Large intestine (tissue), 3 donors: ENCODE data around the gene NFIC. TPM values are rescaled to one million over a fixed set of nuclear protein-coding genes. Genes with fewer than 3 reads are reported as not detected.
A peak's percentile ranks its signal among the peaks of the same experiment; 100 is the strongest.

Experiments
- DNase-seq, 2 donors: peaks; one replicate each; pipeline versions ENCODE4 v3.0.0 to v3.0.0-alpha.2; 2013
- H3K27ac ChIP-seq: one replicate; pipeline ENCODE4 v1.5.1; 2013; ENCODE audit warnings: low read length
- H3K27me3 ChIP-seq: 2 replicates; pipeline ENCODE4 v1.6.1; 2013; ENCODE audit warnings: low read length; ENCODE audit not compliant: control insufficient read depth, insufficient read depth
- H3K36me3 ChIP-seq: 2 replicates; pipeline ENCODE4 v1.6.1; 2013; ENCODE audit warnings: low read length; ENCODE audit not compliant: control insufficient read depth, insufficient read depth
- H3K4me1 ChIP-seq: one replicate; pipeline ENCODE4 v1.6.1; 2013; ENCODE audit warnings: low read length; ENCODE audit not compliant: control insufficient read depth, insufficient read depth
- H3K4me3 ChIP-seq: one replicate; pipeline ENCODE4 v1.5.1; 2013; ENCODE audit warnings: low read length
- H3K9me3 ChIP-seq: one replicate; pipeline ENCODE4 v1.6.1; 2013; ENCODE audit warnings: mild to moderate bottlenecking, low read depth, low read length, moderate library complexity; ENCODE audit not compliant: control insufficient read depth
- WGBS: methylation state at CpG from one replicate; pipeline ENCODE4 v1.1.5; 2013; ENCODE audit warnings: low lambda C conversion rate; ENCODE audit not compliant: insufficient coverage; 5-methylcytosine and 5-hydroxymethylcytosine counted together
- polyA plus RNA-seq: library from polyadenylated mRNA; unstranded; fragments of 120-200 nt; gene quantifications from one replicate; pipeline ENCODE4 v1.2.1, GENCODE V29; 2013

The NFIC gene
- polyA plus RNA-seq, 1 donor: 17.0 TPM

DNA sequence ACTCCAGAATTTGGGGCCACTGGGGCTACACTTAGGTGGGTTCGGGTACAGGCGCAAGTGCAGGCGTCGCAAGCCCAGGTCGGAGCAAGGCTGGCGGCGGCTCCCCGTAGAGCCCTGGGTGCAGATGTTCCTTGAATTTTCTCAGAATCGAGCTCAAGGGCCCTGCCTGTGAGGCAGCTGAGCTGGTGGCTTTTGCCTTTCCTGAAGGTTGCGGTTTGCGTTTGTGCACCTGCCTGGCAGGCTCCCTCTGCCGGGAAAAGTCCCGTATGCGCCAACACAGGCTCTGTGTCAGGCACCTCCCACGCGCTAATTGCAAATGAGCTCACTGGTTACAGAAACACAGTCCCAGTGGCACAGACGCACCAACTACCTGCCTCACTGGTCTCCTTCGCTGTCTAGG is 128.2 kb downstream of the NFIC start:
- peaks cover 43% of the 10 kb centered on the region for H3K36me3 ChIP-seq
- DNase-seq: no peak

DNA sequence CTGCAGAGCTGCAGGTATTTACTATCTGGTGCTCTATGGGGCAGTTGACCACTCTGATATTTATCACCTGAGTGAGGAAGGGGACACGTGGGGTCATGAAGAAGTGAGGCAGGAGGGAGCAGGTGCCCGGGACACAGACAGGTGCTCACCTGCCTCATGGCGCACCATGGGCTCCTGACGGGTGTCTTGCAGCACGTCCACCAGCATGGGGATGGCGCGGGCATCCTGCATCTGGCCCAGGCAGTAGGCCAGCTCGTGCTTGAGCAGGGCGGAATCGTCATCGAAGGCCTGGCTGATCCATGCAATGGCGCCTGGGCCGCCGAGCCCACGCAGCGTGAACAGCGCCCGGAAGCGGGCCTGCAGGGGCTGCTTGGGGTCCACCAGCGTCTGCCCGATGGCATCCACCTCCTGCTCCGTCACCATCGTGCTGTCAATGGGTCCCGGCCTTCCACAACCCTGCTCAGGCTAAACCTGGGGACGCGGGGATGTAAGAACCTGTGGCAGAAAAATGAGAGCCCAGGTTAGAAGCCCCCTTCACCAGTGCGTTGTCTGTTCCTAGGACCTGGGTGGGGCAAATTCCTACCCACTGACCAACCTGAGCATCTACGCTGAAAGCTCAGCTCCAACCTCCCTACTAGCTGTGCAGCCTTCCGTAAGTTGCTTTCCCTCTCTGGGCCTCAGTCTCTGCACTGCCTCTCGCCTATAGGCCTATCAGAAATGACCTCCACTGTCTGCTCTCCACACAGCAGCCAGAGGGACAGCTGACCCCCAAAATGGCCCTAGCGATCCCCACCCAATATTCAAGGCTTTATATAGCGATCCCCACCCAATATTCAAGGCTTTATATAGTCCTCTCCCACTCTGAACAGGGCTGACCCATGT is 130.2 kb downstream of the NFIC start:
- no peak for DNase-seq
- H3K36me3 ChIP-seq: peaks cover 39% of the 10 kb centered on the region
- WGBS: no CpG with 5 or more reads among the region's 32 CpGs
- no peaks in the 10 kb centered on the region for H3K4me1 ChIP-seq
- H3K9me3 ChIP-seq: no peaks in the 10 kb centered on the region
- H3K27me3 ChIP-seq: no peaks in the 10 kb centered on the region
- no peak overlapping the region for H3K4me3 ChIP-seq
- H3K27ac ChIP-seq: no peak overlapping the region

More for the DNA sequence above, 128.2 kb downstream of the NFIC start:
- H3K4me3 ChIP-seq: no peak overlapping the region
- no peaks in the 10 kb centered on the region for H3K27me3 ChIP-seq
- WGBS: 100% methylated on average over 1 of the region's 18 CpGs
- no peak overlapping the region for H3K27ac ChIP-seq
- no peaks in the 10 kb centered on the region for H3K4me1 ChIP-seq
- no peaks in the 10 kb centered on the region for H3K9me3 ChIP-seq

DNA sequence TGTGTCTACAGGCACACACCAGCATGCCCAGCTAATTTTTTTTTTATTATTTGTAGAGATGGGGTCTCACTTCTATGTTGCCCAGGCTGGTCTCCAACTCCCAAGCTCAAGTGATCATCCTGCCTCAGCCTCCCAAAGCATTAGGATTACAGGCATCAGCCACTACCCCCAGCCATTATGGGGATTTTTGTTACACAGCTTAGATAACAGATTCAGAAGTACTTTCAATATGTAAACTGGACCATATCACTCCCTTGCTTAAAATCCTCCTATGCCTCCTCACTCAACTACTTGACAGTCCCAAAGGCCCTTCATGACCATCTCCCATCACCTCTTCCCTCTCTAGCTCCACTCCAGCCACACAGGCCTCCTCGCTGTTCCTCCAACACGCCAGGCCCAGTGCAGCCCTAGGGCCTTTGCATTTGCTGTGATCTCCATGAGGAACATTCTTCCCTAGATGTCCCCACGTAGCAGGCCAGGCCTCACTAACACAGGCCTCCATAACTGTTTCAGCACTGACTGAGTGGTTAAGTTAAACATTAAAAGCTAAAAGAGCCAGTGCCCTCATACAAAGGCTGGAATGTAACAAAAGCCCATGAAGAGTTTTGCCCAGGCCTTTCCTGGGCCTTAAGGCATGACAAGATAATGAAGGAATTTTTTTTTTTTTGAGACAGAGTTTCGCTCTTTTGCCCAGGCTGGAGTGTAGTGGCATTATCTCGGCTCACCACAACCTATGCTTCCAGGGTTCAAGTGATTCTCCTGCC is 131.6 kb downstream of the NFIC start:
- Histone ChIP-seq H3K36me3 (peaks cover 31% of the 10 kb centered on the region), H3K9me3 (no peaks in the 10 kb centered on the region), H3K27me3 (no peaks in the 10 kb centered on the region), H3K4me3 (no peak overlapping the region), H3K27ac (no peak overlapping the region), H3K4me1 (no peaks in the 10 kb centered on the region)
- no CpG with 5 or more reads among the region's 5 CpGs for WGBS
- no peak for DNase-seq

DNA sequence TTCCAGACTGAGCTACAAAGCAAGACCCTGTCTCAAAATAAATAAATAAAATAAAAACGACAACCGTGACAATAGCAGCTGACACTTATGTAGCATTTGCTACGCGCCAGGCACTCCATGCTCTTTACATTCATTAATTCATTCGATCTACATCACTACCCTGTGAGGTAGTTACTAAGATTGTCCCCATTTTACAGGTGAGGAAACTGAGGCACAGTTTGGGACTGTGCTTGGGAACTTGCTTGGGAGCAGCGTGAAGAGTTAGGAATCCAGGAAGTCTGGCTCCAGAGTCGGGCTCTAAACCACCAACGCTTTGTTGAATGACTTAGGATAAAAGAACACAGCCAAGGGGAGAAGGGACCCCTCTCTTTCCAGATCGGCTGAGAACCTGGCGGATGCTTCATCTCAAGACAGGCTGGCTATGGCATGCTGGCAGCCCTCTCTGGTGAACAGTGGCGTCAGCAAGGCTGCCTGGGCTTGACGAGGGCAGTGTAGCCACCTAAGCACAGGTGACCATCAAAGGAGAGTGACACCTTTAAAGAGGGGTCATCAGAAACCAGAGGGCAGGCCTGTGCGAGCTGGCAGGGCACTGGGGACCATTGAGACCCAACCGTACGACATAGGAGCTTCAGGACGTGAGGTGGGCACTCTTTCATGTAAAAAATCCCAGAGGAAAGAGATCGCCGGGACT is 133.5 kb downstream of the NFIC start:
- Histone ChIP-seq H3K27ac (peak overlapping the region; percentile 84), H3K4me3 (peak overlapping the region; percentile 83), H3K9me3 (no peaks in the 10 kb centered on the region), H3K36me3 (peaks cover 24% of the 10 kb centered on the region), H3K4me1 (no peaks in the 10 kb centered on the region), H3K27me3 (no peaks in the 10 kb centered on the region)
- no CpG with 5 or more reads among the region's 18 CpGs for WGBS
- no peak for DNase-seq

DNA sequence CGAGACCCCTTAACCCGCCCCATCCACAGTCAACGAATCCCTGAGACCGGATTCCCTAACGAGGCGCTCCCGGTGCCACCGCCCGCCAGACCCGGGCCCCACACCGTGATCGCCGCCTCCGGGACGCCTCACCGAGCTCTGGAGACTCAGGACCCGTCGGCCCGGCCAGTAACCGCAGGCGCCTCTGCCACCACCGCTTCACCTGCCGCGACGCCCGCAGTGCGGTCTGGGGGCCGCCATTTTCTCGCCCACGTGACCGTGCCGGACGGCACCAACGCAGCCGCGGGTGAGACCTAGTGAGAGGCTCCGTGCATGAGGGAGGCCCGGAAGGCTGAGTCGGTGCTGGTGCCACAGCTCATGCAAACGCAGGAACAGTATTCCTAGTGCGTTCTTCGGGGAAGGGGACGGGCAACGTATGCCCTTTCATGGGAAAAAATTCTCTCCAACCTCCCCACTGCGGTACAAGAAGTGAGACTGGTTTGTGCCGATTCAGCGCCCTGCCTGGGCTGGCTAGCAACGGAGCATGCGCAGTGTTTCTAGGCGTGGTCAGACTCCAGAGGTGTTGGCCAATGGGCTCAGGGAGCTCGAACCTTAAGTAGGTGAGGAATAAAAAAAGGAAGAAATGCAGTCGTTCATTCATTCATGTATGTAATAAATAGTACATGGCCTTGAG is 134.2 kb downstream of the NFIC start, which contains the start of gene DOHH:
DOHH (minus strand) TSS at position 246 of the 673 bp plus-strand sequence. CDS start 3,860 bp downstream, outside the sequence.
- peak; percentile 96 to 98 for DNase-seq
- H3K4me1 ChIP-seq: no peaks in the 10 kb centered on the region
- no peaks in the 10 kb centered on the region for H3K9me3 ChIP-seq
- peak within 1 kb of the TSS; percentile 84 for H3K27ac ChIP-seq
- 0% methylated on average over 2 of the region's 52 CpGs for WGBS
- H3K36me3 ChIP-seq: peaks cover 20% of the 10 kb centered on the region
- H3K4me3 ChIP-seq: peak within 1 kb of the TSS; percentile 83
- H3K27me3 ChIP-seq: no peaks in the 10 kb centered on the region

DNA sequence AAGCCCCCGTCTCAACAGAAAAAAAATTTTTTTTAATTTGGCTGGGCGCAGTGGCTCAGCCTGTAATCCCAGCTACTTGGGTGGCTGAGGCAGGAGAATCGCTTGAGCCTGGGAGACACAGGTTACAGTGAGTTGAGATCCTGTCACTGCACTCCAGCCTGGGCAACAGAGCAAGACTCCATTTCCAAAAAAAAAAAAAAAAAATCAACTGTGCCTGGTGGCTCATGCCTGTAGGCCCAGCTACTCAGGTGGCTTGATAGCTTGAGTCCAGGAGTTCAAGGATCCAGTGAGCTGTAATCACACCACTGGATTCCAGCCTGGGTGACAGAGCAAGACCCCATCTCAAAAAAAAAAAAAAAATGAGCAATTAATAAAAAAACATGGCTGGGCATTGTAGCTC is 135.4 kb downstream of the NFIC start:
- no peaks in the 10 kb centered on the region for H3K27me3 ChIP-seq
- WGBS: no CpG with 5 or more reads among the region's 3 CpGs

DNA sequence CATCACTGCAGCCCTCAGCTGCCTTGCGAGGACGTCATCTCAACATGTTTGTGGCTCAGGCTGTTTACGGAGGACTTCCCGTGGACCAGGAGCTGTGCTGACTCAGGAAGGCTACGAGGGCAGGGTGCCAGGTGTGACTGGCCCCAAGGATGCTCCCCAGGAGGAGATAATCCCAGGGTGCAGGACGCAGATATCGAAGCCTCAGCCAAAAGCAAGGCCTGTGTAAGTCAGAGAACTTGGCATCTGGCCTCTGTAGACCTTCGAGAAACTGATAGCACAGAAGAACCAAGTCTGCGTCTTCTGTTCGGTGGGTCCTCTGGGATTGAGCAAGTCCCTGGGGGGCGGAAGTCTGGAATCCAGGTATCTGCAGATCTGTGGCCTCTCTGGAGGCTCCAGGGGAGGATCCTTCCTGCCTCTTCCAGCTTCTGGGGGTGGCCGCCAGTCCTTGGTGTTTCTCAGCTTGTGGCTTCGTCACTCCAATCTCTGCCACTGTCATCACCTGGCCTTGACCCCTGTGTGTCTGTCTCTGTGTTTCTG is 136.7 kb downstream of the NFIC start:
- no peak overlapping the region for H3K4me3 ChIP-seq
- H3K27ac ChIP-seq: no peak overlapping the region
- no peak for DNase-seq
- H3K36me3 ChIP-seq: no peaks in the 10 kb centered on the region
- H3K4me1 ChIP-seq: peaks cover 8% of the 10 kb centered on the region
- no peaks in the 10 kb centered on the region for H3K27me3 ChIP-seq
- H3K9me3 ChIP-seq: no peaks in the 10 kb centered on the region
- WGBS: no CpG with 5 or more reads among the region's 13 CpGs

More for the DNA sequence above, 135.4 kb downstream of the NFIC start:
- Histone ChIP-seq H3K9me3 (no peaks in the 10 kb centered on the region), H3K4me1 (no peaks in the 10 kb centered on the region), H3K36me3 (peaks cover 8% of the 10 kb centered on the region), H3K4me3 (no peak overlapping the region), H3K27ac (no peak overlapping the region)
- DNase-seq: no peak

DNA sequence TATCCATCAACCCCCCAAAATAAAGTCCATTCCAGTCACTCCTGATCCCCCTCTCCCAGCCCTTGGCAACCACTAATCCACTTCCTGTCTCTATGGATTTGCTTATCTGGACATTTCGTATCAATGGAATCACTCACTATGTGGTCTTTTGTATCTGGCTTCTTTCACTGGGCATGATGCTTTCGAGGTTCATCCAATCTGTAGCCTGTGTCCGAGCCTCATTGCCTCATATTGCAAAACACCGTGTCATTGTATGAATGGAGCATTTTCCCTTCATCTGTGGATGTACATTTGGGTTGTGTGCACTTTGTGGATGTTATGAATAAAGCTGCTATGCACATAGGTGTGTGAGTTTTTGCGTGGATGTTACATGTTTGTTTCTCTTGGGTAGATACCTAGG is 138.4 kb downstream of the NFIC start:
- Histone ChIP-seq H3K27me3 (no peaks in the 10 kb centered on the region), H3K27ac (peak overlapping the region; percentile 87), H3K4me3 (no peak overlapping the region), H3K36me3 (peaks cover 11% of the 10 kb centered on the region), H3K4me1 (peaks cover 10% of the 10 kb centered on the region), H3K9me3 (no peaks in the 10 kb centered on the region)
- WGBS: 70% methylated on average over 2 of the region's 5 CpGs
- peak in 1 of 2 donors; percentile 13 for DNase-seq

DNA sequence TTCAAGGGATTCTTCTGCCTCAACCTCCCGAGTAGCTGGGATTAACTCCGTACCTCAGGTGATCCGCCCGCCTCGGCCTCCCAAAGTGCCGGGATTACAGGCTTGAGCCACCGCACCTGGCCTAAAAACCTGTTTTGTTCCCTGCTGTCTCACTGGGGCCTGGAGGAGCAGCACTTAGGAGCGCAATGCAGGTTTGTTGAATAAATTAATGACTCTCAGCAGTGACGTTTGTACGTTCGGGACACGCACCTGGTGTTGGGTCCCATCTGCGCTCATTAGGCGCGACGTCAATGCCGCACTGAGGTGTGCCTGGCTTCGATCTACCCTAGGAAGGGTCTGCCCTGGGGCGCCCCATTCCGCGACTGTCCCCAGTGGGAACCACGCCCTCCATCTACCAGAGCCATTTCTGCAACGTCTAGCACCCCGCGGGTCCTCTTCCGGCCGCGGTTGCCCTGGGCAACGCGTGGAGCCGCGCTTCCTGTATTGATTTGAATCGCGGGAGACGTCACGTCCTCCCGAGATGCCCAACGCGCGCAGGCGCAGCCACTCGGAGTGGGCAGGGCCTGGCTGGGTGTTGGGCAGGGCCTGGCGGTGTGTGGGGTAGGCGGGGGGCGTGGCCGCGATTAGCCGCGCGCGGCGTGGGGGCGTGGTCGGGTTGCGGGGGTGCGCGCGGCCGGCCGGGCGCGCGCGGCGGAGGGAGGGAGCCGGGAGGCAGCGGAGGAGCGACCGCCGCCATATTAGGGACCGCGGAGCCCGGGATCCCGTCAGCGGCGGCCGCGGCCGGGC is 139.4 kb downstream of the NFIC start, which contains the start of gene FZR1:
FZR1 (plus strand) TSS at position 714 of the 786 bp plus-strand sequence. CDS start 16,679 bp downstream, outside the sequence.
- Histone ChIP-seq H3K4me3 (peak within 1 kb of the TSS; percentile 71), H3K27me3 (no peaks in the 10 kb centered on the region), H3K9me3 (no peaks in the 10 kb centered on the region), H3K4me1 (peaks cover 10% of the 10 kb centered on the region), H3K36me3 (peaks cover 21% of the 10 kb centered on the region), H3K27ac (peak within 1 kb of the TSS; percentile 87)
- DNase-seq: peak; percentile 99
- no CpG with 5 or more reads among the region's 79 CpGs for WGBS
